Smooth muscle cell (in vitro differentiated cells): ENCODE data around the gene RPL6. TPM values are rescaled to one million over a fixed set of nuclear protein-coding genes. Genes with fewer than 3 reads are reported as not detected.
A peak's percentile ranks its signal among the peaks of the same experiment; 100 is the strongest.
"Not testable (repeated sequence)": the region's sequence is repeated elsewhere in the genome, so short reads cannot be mapped to it uniquely, and the experiment has no call there.

Experiments used
- DNase-seq: peaks from one replicate; lab custom pipeline; 2025; ENCODE audit not compliant: unreplicated experiment; lab: John Stamatoyannopoulos, UW
- H2AFZ ChIP-seq: fragments of 200-600 bp; sonication (generic); 2 replicates; pipeline ENCODE4 v1.6.0; 2016; ENCODE audit warnings: antibody characterized with exemption, low read depth, mild to moderate bottlenecking
- H3F3A ChIP-seq: fragments of 200-600 bp; sonication (generic); 2 replicates; pipeline ENCODE4 v1.6.0; 2017; ENCODE audit warnings: antibody characterized with exemption, low read depth
- H3K27ac ChIP-seq: fragments of 200-600 bp; sonication (generic); 2 replicates; pipeline ENCODE4 v1.5.1; 2016; ENCODE audit warnings: low read depth, mild to moderate bottlenecking
- H3K27me3 ChIP-seq: fragments of 200-600 bp; sonication (generic); 2 replicates; pipeline ENCODE4 v1.6.1; 2016; ENCODE audit warnings: low read depth, mild to moderate bottlenecking
- H3K36me3 ChIP-seq: fragments of 200-600 bp; sonication (generic); 2 replicates; pipeline ENCODE4 v1.5.1; 2016; ENCODE audit warnings: low read depth
- H3K4me1 ChIP-seq: fragments of 200-600 bp; sonication (generic); 2 replicates; pipeline ENCODE4 v1.5.1; 2016; ENCODE audit warnings: low read depth
- H3K4me2 ChIP-seq: fragments of 200-600 bp; sonication (generic); 2 replicates; pipeline ENCODE4 v1.6.0; 2016; ENCODE audit warnings: mild to moderate bottlenecking
- H3K4me3 ChIP-seq: fragments of 200-600 bp; sonication (generic); 2 replicates; pipeline ENCODE4 v1.5.1; 2016; ENCODE audit warnings: mild to moderate bottlenecking
- H3K79me2 ChIP-seq: fragments of 200-600 bp; sonication (generic); 2 replicates; pipeline ENCODE4 v1.6.0; 2016; ENCODE audit warnings: low read depth, mild to moderate bottlenecking
- H3K9ac ChIP-seq: fragments of 200-600 bp; sonication (generic); 2 replicates; pipeline ENCODE4 v1.6.0; 2016; ENCODE audit warnings: low read depth
- H3K9me3 ChIP-seq: fragments of 200-600 bp; sonication (generic); replicated peaks from 2 replicates; pipeline ENCODE4 v1.5.1; 2016; ENCODE audit warnings: low read depth
- H4K20me1 ChIP-seq: fragments of 200-600 bp; sonication (generic); 2 replicates; pipeline ENCODE4 v1.6.0; 2016; ENCODE audit warnings: low read depth
- CTCF ChIP-seq: fragments of 200-600 bp; sonication (generic); IDR thresholded peaks from 2 replicates; pipeline ENCODE4 v1.5.1; 2017; ENCODE audit warnings: borderline replicate concordance, mild to moderate bottlenecking, antibody characterized with exemption; ENCODE audit not compliant: insufficient read depth, poor library complexity, severe bottlenecking
- WGBS: methylation state at CpG from one replicate; pipeline ENCODE4 v1.1.7; 2016; ENCODE audit warnings: low lambda C conversion rate; 5-methylcytosine and 5-hydroxymethylcytosine counted together
- polyA plus RNA-seq: library from polyadenylated mRNA; unstranded; fragments of >200 nt; fragmentation: Nextera tagmentation; extraction: Ambion mirVana; gene quantifications from 2 replicates; pipeline ENCODE4 v1.2.1, GENCODE V29; 2016
- total RNA-seq: library from RNA; depleted of rRNA; stranded (reverse); fragments of >200 nt; gene quantifications from 2 replicates; pipeline ENCODE4 v1.2.3, GENCODE V29; 2014

Gene RPL6
- total and polyA plus RNA-seq, 2 experiments from 2014 or later, result 333 to 1,797 TPM

GRCh38 chr12:112408621-112409020 lies 784 bp downstream of the RPL6 start:
- 11% methylated on average over 5 of the region's 5 CpGs for WGBS
- Histone ChIP-seq H3K27ac (peak overlapping the region; percentile 81), H3K4me3 (peak overlapping the region; percentile 87), H3K79me2 (peaks cover 24% of the 10 kb centered on the region), H3K4me1 (peaks cover 14% of the 10 kb centered on the region), H2AFZ (peak overlapping the region; percentile 74), H4K20me1 (peaks cover 39% of the 10 kb centered on the region), H3F3A (peaks cover 34% of the 10 kb centered on the region), H3K36me3 (peaks cover 9% of the 10 kb centered on the region), H3K9ac (peak overlapping the region; percentile 86), H3K27me3 (no peaks in the 10 kb centered on the region), H3K9me3 (no peaks in the 10 kb centered on the region), H3K4me2 (peak overlapping the region; percentile 98)
- DNase-seq, result no peak
- no peak for TF ChIP-seq CTCF

GRCh38 chr12:112407683-112408082 lies 1.7 kb downstream of the RPL6 start:
- peak overlapping the region; percentile 98 for H3K4me2 ChIP-seq
- not testable (repeated sequence) for DNase-seq, H3K36me3 ChIP-seq, H3K27me3 ChIP-seq, H3K9me3 ChIP-seq, H2AFZ ChIP-seq
- peak overlapping the region; percentile 4 for H3K9ac ChIP-seq
- WGBS, result 79% methylated on average over 6 of the region's 6 CpGs
- peaks cover 34% of the 10 kb centered on the region for H3F3A ChIP-seq
- peaks cover 24% of the 10 kb centered on the region for H3K79me2 ChIP-seq
- H3K27ac ChIP-seq, result peak overlapping the region; percentile 81
- peak overlapping the region; percentile 87 for H3K4me3 ChIP-seq
- H3K4me1 ChIP-seq, result peaks cover 14% of the 10 kb centered on the region
- H4K20me1 ChIP-seq, result peaks cover 39% of the 10 kb centered on the region

- H3K27ac ChIP-seq, result peak overlapping the region; percentile 81
- peaks cover 14% of the 10 kb centered on the region for H3K4me1 ChIP-seq
- no peaks in the 10 kb centered on the region for H3K27me3 ChIP-seq
- H3K4me2 ChIP-seq, result peak overlapping the region; percentile 98
- H3K9ac ChIP-seq, result no peak overlapping the region
- no peak for DNase-seq
- no peak for TF ChIP-seq CTCF
- H2AFZ ChIP-seq, result no peak overlapping the region
- peaks cover 9% of the 10 kb centered on the region for H3K36me3 ChIP-seq
- peaks cover 34% of the 10 kb centered on the region for H3F3A ChIP-seq
- 93% methylated on average over 11 of the region's 11 CpGs for WGBS
- no peaks in the 10 kb centered on the region for H3K9me3 ChIP-seq
- peaks cover 39% of the 10 kb centered on the region for H4K20me1 ChIP-seq
- peak overlapping the region; percentile 87 for H3K4me3 ChIP-seq
- peaks cover 24% of the 10 kb centered on the region for H3K79me2 ChIP-seq
These were observed 2.6 kb downstream of the RPL6 start for GRCh38 chr12:112406519-112407488.

- Histone ChIP-seq H3K9me3 (no peaks in the 10 kb centered on the region), H3K36me3 (peaks cover 9% of the 10 kb centered on the region), H4K20me1 (peaks cover 26% of the 10 kb centered on the region), H3K27ac (no peak overlapping the region), H2AFZ (no peak overlapping the region), H3K4me2 (no peak overlapping the region), H3K79me2 (peaks cover 2% of the 10 kb centered on the region), H3K27me3 (no peaks in the 10 kb centered on the region), H3K9ac (no peak overlapping the region), H3K4me1 (peaks cover 2% of the 10 kb centered on the region), H3F3A (peaks cover 17% of the 10 kb centered on the region), H3K4me3 (no peak overlapping the region)
- TF ChIP-seq CTCF, result no peak
- no peak for DNase-seq
- 81% methylated on average over 5 of the region's 5 CpGs for WGBS
These were observed 7.4 kb downstream of the RPL6 start for GRCh38 chr12:112401903-112402498.
